ENCODE results near the gene ZNF76. TPM values are rescaled to one million over a fixed set of nuclear protein-coding genes. Genes with fewer than 3 reads are reported as not detected.

Gene ZNF76
- total and polyA plus RNA-seq, 10 of the 15 experiments (the other 5 are each of a cell fraction or from before 2014, with no cell fraction given) = 2.8 to 41.0 (median 24.8) TPM

GRCh38 chr6:35248300-35248699, 11.2 kb upstream of the ZNF76 start:
- Histone ChIP-seq H3K9ac (ENCODE audit: control insufficient read depth, insufficient read depth, low read length) (peak overlapping the region; percentile 1; the same call in 1 of the 2 replicates), H3K79me2 (ENCODE audit: control insufficient read depth, insufficient read depth, low read length) (peaks cover 3% of the 10 kb centered on the region; the same call in 1 of the 2 replicates), H3K9me3 (replicated peaks; ENCODE audit: control insufficient read depth, insufficient read depth, low read length) (no peaks in the 10 kb centered on the region), H3K4me1 (ENCODE audit: control insufficient read depth, insufficient read depth, low read length) (peaks cover 29% of the 10 kb centered on the region), H3K36me3 (ENCODE audit: control insufficient read depth in 2 of 2, insufficient read depth in 2 of 2, low read length in 1 of 2) (no peaks in the 10 kb centered on the region), H4K20me1 (ENCODE audit: control insufficient read depth, insufficient read depth) (no peaks in the 10 kb centered on the region), H3K4me3 (peak overlapping the region; percentile 54; the same call in 1 of the 2 replicates), H3K4me2 (ENCODE audit: control insufficient read depth, insufficient read depth) (peak overlapping the region; percentile 76), H3K27ac (ENCODE audit: control insufficient read depth, insufficient read depth) (peak overlapping the region; percentile 75), H2AFZ (ENCODE audit: control insufficient read depth, low read depth, low read length) (peak overlapping the region; percentile 35; the same call in 1 of the 2 replicates), H3K27me3 (replicated peaks in 1 of 2; ENCODE audit: control insufficient read depth in 2 of 2, insufficient read depth in 2 of 2, low read length in 1 of 2) (no peaks in the 10 kb centered on the region)
- TF ChIP-seq FOXM1 (IDR thresholded peaks at IDR 0.05; ENCODE audit: low read depth, low read length) (no peak), BACH1 (IDR thresholded peaks at IDR 0.05; ENCODE audit: borderline replicate concordance) (peak; percentile 49; the same call in 1 of the 2 replicates)
- ChIA-PET POLR2A (interaction anchor here (1.6 kb wide), 1 partner anchor 10 kb away, joined by 10 read pairs; the partner anchor contains the start of gene ZNF76), RAD21 (ENCODE audit: unreplicated experiment) (interaction anchor here (1.2 to 1.4 kb wide), 2 partner anchors 11 to 80 kb away, joined by 3 to 4 read pairs; no protein-coding TSS in a partner anchor), CTCF (interaction anchor here (1.1 to 3.9 kb wide), 3 partner anchors 10 to 261 kb away, joined by 3 to 19 read pairs (median 5); partner anchors contain the start of gene ZNF76), SMC1A (ENCODE audit: uncharacterized antibody, unreplicated experiment) (interaction anchor here (0.6 to 1.2 kb wide), 4 partner anchors 9 to 260 kb away, joined by 3 read pairs; no protein-coding TSS in a partner anchor)
- ATAC-seq (peak; percentile 46), FAIRE-seq (no peak), DNase-seq (ENCODE audit: low read depth, low spot score) (no peak)
- 50% methylated on average over 3 of the region's 3 CpGs for WGBS (ENCODE audit: insufficient coverage, insufficient replicate concordance, low lambda C conversion rate, missing lambda C conversion rate)
- no TSS peak for BruUV-seq (replicated peaks)
- in situ Hi-C loops (cut with MboI) = no loop called here
- intact Hi-C loops (cut with micrococcal nuclease; ENCODE audit: unreplicated experiment) = no loop called here

DNA sequence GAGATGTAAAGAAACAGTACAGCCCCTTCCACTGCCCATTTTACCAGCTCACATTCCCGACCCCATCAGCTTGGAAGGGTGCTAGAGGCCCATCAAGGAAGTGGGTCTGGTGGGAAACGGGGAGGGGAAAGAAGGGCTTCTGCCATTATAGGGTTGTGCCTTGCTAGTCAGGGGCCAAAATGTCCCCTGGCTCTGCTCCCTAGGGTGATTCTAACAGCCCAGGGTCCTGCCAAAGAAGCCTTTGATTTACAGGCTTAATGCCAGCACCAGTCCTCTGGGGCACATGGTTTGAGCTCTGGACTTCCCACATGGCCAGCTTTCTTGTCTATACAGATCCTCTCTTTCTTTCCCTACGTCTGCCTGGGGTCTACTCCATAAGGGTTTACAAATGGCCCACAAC, 10.6 kb upstream of the ZNF76 start:
- DNase-seq (ENCODE audit: low read depth, low spot score) = no peak
- Histone ChIP-seq H3K79me2 (ENCODE audit: control insufficient read depth, insufficient read depth, low read length) (peaks cover 3% of the 10 kb centered on the region; the same call in 1 of the 2 replicates), H4K20me1 (ENCODE audit: control insufficient read depth, insufficient read depth) (no peaks in the 10 kb centered on the region), H3K4me3 (0 out of 2 replicates have a peak overlapping the region, but pooled peaks have one; percentile 54), H3K36me3 (ENCODE audit: control insufficient read depth in 2 of 2, insufficient read depth in 2 of 2, low read length in 1 of 2) (no peaks in the 10 kb centered on the region), H3K27ac (ENCODE audit: control insufficient read depth, insufficient read depth) (peak overlapping the region; percentile 75), H3K27me3 (replicated peaks in 1 of 2; ENCODE audit: control insufficient read depth in 2 of 2, insufficient read depth in 2 of 2, low read length in 1 of 2) (no peaks in the 10 kb centered on the region), H3K9me3 (replicated peaks; ENCODE audit: control insufficient read depth, insufficient read depth, low read length) (no peaks in the 10 kb centered on the region), H3K9ac (ENCODE audit: control insufficient read depth, insufficient read depth, low read length) (no peak overlapping the region), H3K4me1 (ENCODE audit: control insufficient read depth, insufficient read depth, low read length) (peaks cover 29% of the 10 kb centered on the region), H3K4me2 (ENCODE audit: control insufficient read depth, insufficient read depth) (peak overlapping the region; percentile 76), H2AFZ (ENCODE audit: control insufficient read depth, low read depth, low read length) (0 out of 2 replicates have a peak overlapping the region, but pooled peaks have one; percentile 18)
- SMC1A ChIA-PET (ENCODE audit: uncharacterized antibody, unreplicated experiment) = interaction anchor here (0.8 to 1.2 kb wide), 3 partner anchors 9 to 252 kb away, joined by 3 read pairs; no protein-coding TSS in a partner anchor
- ATAC-seq = peak; percentile 12; the same call in 2 of the 3 replicates
- RAD21 ChIA-PET (ENCODE audit: unreplicated experiment) = interaction anchor here (1.2 to 1.4 kb wide), 2 partner anchors 12 to 79 kb away, joined by 3 to 4 read pairs; no protein-coding TSS in a partner anchor
- 53% methylated on average over 3 of the region's 3 CpGs for WGBS (ENCODE audit: insufficient coverage, insufficient replicate concordance, low lambda C conversion rate, missing lambda C conversion rate)
- intact Hi-C loops (cut with micrococcal nuclease; ENCODE audit: unreplicated experiment) (no loop called here), in situ Hi-C loops (cut with MboI) (no loop called here)
- no peak for FAIRE-seq
- BruUV-seq (replicated peaks) = no TSS peak
- POLR2A ChIA-PET = interaction anchor here (1.6 kb wide), 1 partner anchor 9 kb away, joined by 10 read pairs; the partner anchor contains the start of gene ZNF76
- CTCF ChIA-PET = interaction anchor here (0.8 to 3.9 kb wide), 4 partner anchors 8 to 262 kb away, joined by 3 to 19 read pairs (median 3); partner anchors contain the start of gene ZNF76
- TF ChIP-seq, protein P1, sequence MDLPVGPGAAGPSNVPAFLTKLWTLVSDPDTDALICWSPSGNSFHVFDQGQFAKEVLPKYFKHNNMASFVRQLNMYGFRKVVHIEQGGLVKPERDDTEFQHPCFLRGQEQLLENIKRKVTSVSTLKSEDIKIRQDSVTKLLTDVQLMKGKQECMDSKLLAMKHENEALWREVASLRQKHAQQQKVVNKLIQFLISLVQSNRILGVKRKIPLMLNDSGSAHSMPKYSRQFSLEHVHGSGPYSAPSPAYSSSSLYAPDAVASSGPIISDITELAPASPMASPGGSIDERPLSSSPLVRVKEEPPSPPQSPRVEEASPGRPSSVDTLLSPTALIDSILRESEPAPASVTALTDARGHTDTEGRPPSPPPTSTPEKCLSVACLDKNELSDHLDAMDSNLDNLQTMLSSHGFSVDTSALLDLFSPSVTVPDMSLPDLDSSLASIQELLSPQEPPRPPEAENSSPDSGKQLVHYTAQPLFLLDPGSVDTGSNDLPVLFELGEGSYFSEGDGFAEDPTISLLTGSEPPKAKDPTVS (IDR thresholded peaks at IDR 0.05; ENCODE audit: low read depth, low read length) = no peak
- TF ChIP-seq ZNF217 (IDR thresholded peaks at IDR 0.05) = no peak
- TF ChIP-seq, protein P2, sequence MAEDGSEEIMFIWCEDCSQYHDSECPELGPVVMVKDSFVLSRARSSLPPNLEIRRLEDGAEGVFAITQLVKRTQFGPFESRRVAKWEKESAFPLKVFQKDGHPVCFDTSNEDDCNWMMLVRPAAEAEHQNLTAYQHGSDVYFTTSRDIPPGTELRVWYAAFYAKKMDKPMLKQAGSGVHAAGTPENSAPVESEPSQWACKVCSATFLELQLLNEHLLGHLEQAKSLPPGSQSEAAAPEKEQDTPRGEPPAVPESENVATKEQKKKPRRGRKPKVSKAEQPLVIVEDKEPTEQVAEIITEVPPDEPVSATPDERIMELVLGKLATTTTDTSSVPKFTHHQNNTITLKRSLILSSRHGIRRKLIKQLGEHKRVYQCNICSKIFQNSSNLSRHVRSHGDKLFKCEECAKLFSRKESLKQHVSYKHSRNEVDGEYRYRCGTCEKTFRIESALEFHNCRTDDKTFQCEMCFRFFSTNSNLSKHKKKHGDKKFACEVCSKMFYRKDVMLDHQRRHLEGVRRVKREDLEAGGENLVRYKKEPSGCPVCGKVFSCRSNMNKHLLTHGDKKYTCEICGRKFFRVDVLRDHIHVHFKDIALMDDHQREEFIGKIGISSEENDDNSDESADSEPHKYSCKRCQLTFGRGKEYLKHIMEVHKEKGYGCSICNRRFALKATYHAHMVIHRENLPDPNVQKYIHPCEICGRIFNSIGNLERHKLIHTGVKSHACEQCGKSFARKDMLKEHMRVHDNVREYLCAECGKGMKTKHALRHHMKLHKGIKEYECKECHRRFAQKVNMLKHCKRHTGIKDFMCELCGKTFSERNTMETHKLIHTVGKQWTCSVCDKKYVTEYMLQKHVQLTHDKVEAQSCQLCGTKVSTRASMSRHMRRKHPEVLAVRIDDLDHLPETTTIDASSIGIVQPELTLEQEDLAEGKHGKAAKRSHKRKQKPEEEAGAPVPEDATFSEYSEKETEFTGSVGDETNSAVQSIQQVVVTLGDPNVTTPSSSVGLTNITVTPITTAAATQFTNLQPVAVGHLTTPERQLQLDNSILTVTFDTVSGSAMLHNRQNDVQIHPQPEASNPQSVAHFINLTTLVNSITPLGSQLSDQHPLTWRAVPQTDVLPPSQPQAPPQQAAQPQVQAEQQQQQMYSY (CRISPR knock-in tag; IDR thresholded peaks at IDR 0.05) = no peak
- TF ChIP-seq KAT2A (conservative IDR thresholded peaks at IDR 0.05; ENCODE audit: control insufficient read depth, low read depth, low read length) = no peak
- TF ChIP-seq ETV6 (conservative IDR thresholded peaks at IDR 0.05 in 1 of 2, IDR thresholded peaks at IDR 0.05 in 1 of 2; ENCODE audit: borderline replicate concordance in 1 of 2, low read depth in 1 of 2) = no peak
- TF ChIP-seq IRF5 (IDR thresholded peaks at IDR 0.05; ENCODE audit: borderline replicate concordance) = no peak

Measured in GM12878 (cell line).